HCT116 (cell line): ENCODE data around the gene SLBP. TPM values are rescaled to one million over a fixed set of nuclear protein-coding genes. Genes with fewer than 3 reads are reported as not detected.

Experiments
- ATAC-seq: fragments of 200-7000 bp; cut with Tn5 transposase; 2 replicates; pipeline ENCODE4 v1.9.1; 2020; ENCODE audit warnings: mild to moderate bottlenecking, moderate library complexity
- BruUV-seq: library from RNA; stranded (reverse); fragments of 400-500 nt; replicated peaks from 2 replicates; lab custom pipeline; 2021; lab: Mats Ljungman, UMichigan
- CTCF ChIA-PET: fragments of 300-600 bp; sonication (Branson Sonifier 250); formaldehyde crosslinking; loops from one replicate; lab custom pipeline; 2021; ENCODE audit warnings: antibody characterized with exemption; lab: Charles Lee
- POLR2A ChIA-PET: fragments of 300-600, 350-600 bp; sonication (Branson Sonifier 250); formaldehyde crosslinking; loops from one replicate; lab custom pipeline; 2021; ENCODE audit warnings: antibody characterized with exemption; lab: Charles Lee
- RAD21 ChIA-PET, 2 experiments: fragments of 300-600 bp; sonication (Branson Sonifier 250); formaldehyde crosslinking; loops; one replicate each; lab custom pipeline; 2023; ENCODE audit warnings: low total read pairs in 2 of 2; ENCODE audit not compliant: uncharacterized antibody in 2 of 2, unreplicated experiment in 2 of 2, low non-redundant PET in 1 of 2; lab: Charles Lee
- DNase-seq: peaks from one replicate; pipeline ENCODE4 v3.0.0-alpha.2; 2010; ENCODE audit warnings: low read depth, low spot score
- H2AFZ ChIP-seq: fragments of 200-600 bp; shearing (Covaris generic), sonication (generic); 2 replicates; pipeline ENCODE4 v1.6.1; 2017; ENCODE audit warnings: low read depth, mixed run types, mixed read lengths, antibody characterized with exemption, low read length; ENCODE audit not compliant: poor library complexity, severe bottlenecking
- H3K27ac ChIP-seq: 2 replicates; pipeline ENCODE4 v1.5.1; 2012; ENCODE audit warnings: low read depth, low read length
- H3K27me3 ChIP-seq: fragments of 200-600 bp; sonication (generic); 2 replicates; pipeline ENCODE4 v1.6.1; 2016; ENCODE audit warnings: mixed run types, low read length, mixed read lengths; ENCODE audit not compliant: insufficient read depth
- H3K36me3 ChIP-seq, 2 experiments: fragments of 200-500 bp in 1 of 2; fragments of 200-600 bp in 1 of 2; sonication (Bioruptor generic) in 1 of 2; sonication (generic) in 1 of 2; 2 replicates each; pipeline versions ENCODE4 v1.5.1 to v1.6.1; 2014 to 2016; ENCODE audit warnings: low read length in 2 of 2, inconsistent platforms in 1 of 2, mixed read lengths in 1 of 2, mixed run types in 1 of 2; ENCODE audit not compliant: insufficient read depth in 2 of 2, control insufficient read depth in 1 of 2
- H3K4me1 ChIP-seq, 2 experiments: fragments of 200-600 bp in 1 of 2; sonication (generic) in 1 of 2; 2 replicates each; pipeline versions ENCODE4 v1.5.1 to v1.6.1; 2012 to 2017; ENCODE audit warnings: low read length in 2 of 2, inconsistent platforms in 1 of 2, mild to moderate bottlenecking in 1 of 2, mixed read lengths in 1 of 2, mixed run types in 1 of 2, moderate library complexity in 1 of 2; ENCODE audit not compliant: insufficient read depth in 2 of 2, control insufficient read depth in 1 of 2
- H3K4me2 ChIP-seq: fragments of 200-600 bp; sonication (generic); 2 replicates; pipeline ENCODE4 v1.6.1; 2017; ENCODE audit warnings: mixed run types, low read length, mixed read lengths
- H3K4me3 ChIP-seq, 2 experiments: fragments of 200-600 bp in 1 of 2; sonication (generic) in 1 of 2; replicated peaks in 1 of 2; 2 replicates each; pipeline ENCODE4 v1.5.1; 2011 to 2016; ENCODE audit warnings: low read length in 2 of 2, control low read depth in 1 of 2, low read depth in 1 of 2, mild to moderate bottlenecking in 1 of 2, mixed read lengths in 1 of 2, mixed run types in 1 of 2
- H3K79me2 ChIP-seq: fragments of 200-600 bp; sonication (generic); 2 replicates; pipeline ENCODE4 v1.6.1; 2017; ENCODE audit warnings: mild to moderate bottlenecking, mixed run types, low read length, moderate library complexity, mixed read lengths; ENCODE audit not compliant: insufficient read depth
- H3K9ac ChIP-seq: fragments of 200-600 bp; sonication (generic); 2 replicates; pipeline ENCODE4 v1.6.1; 2016; ENCODE audit warnings: low read length, mixed read lengths
- H3K9me2 ChIP-seq: fragments of 200-600 bp; sonication (generic), shearing (Covaris generic); 2 replicates; pipeline ENCODE4 v1.6.1; 2017; ENCODE audit warnings: mixed run types, mild to moderate bottlenecking, moderate library complexity; ENCODE audit not compliant: insufficient read depth
- H3K9me3 ChIP-seq, 2 experiments: fragments of 200-500 bp in 1 of 2; fragments of 200-600 bp in 1 of 2; sonication (Bioruptor generic) in 1 of 2; sonication (generic) in 1 of 2; 2 replicates each; pipeline ENCODE4 v1.6.1; 2014 to 2017; ENCODE audit warnings: low read length in 2 of 2, mixed read lengths in 2 of 2, inconsistent platforms in 1 of 2, low read depth in 1 of 2, mild to moderate bottlenecking in 1 of 2, mixed run types in 1 of 2, moderate library complexity in 1 of 2; ENCODE audit not compliant: control insufficient read depth in 1 of 2, insufficient read depth in 1 of 2
- H4K20me1 ChIP-seq: fragments of 200-600 bp; sonication (generic), shearing (Covaris generic); 2 replicates; pipeline ENCODE4 v1.6.1; 2017; ENCODE audit warnings: mixed run types, mild to moderate bottlenecking, moderate library complexity; ENCODE audit not compliant: insufficient read depth
- CEBPB ChIP-seq: IDR thresholded peaks from 2 replicates; pipeline ENCODE4 v1.6.1; 2012; ENCODE audit warnings: low read depth
- EGR1 ChIP-seq: IDR thresholded peaks from 2 replicates; pipeline ENCODE4 v1.6.1; 2012; ENCODE audit warnings: low read depth
- ELF1 ChIP-seq: IDR thresholded peaks from 2 replicates; pipeline ENCODE4 v1.6.1; 2012; ENCODE audit warnings: low read depth, borderline replicate concordance
- EZH2 ChIP-seq: fragments of 200-600 bp; sonication (generic); IDR thresholded peaks from 2 replicates; pipeline ENCODE4 v1.6.1; 2017; ENCODE audit warnings: antibody characterized with exemption, mixed run types
- FOSL1 ChIP-seq: IDR thresholded peaks from 2 replicates; pipeline ENCODE4 v1.6.1; 2012; ENCODE audit warnings: low read depth
- POLR2AphosphoS5 ChIP-seq: IDR thresholded peaks from 2 replicates; pipeline ENCODE4 v1.6.1; 2011; ENCODE audit warnings: mild to moderate bottlenecking, low read depth, low read length, moderate library complexity
- RAD21 ChIP-seq: IDR thresholded peaks from 2 replicates; pipeline ENCODE4 v1.6.1; 2012; ENCODE audit warnings: low read depth, mild to moderate bottlenecking
- SIN3A ChIP-seq: IDR thresholded peaks from 2 replicates; pipeline ENCODE4 v1.6.1; 2012; ENCODE audit warnings: low read depth
- ZFX ChIP-seq: fragments of 450-650 bp; IDR thresholded peaks from 2 replicates; pipeline ENCODE4 v1.6.1; 2017
- ZNF274 ChIP-seq: fragments of 200-500 bp; sonication (Bioruptor generic); IDR thresholded peaks from 2 replicates; pipeline ENCODE4 v1.6.1; 2014; ENCODE audit warnings: mild to moderate bottlenecking, low read depth, low read length, inconsistent platforms
- intact Hi-C: fragments of 100-400 bp; cut with micrococcal nuclease; formaldehyde crosslinking; loops from 2 replicates; pipeline ENCODE4 v1.10.0; 2022
- total RNA-seq: library from RNA; stranded (reverse); gene quantifications from one replicate; pipeline ENCODE4 v1.2.1, GENCODE V29; 2021; ENCODE audit not compliant: unreplicated experiment
- TF ChIP-seq, protein P1 (sequence below): IDR thresholded peaks from 2 replicates; pipeline ENCODE4 v1.6.1; 2012
- TF ChIP-seq, protein P2 (sequence below): IDR thresholded peaks from 2 replicates; pipeline ENCODE4 v1.6.1; 2012
- TF ChIP-seq, protein P3 (sequence below), 3 experiments: fragments of 200-600 bp in 1 of 3; sonication (generic) in 1 of 3; IDR thresholded peaks in 2 of 3; conservative IDR thresholded peaks in 1 of 3; 2 replicates each; pipeline ENCODE4 v1.5.1; 2012 to 2017; ENCODE audit warnings: low read depth in 2 of 3, low read length in 2 of 3, antibody characterized with exemption in 1 of 3, borderline replicate concordance in 1 of 3, control low read depth in 1 of 3, mild to moderate bottlenecking in 1 of 3, mixed read lengths in 1 of 3, mixed run types in 1 of 3, moderate library complexity in 1 of 3; ENCODE audit not compliant: insufficient read depth in 1 of 3
- TF ChIP-seq, protein P4 (sequence below): IDR thresholded peaks from 2 replicates; pipeline ENCODE4 v1.6.1; 2011; ENCODE audit warnings: mild to moderate bottlenecking, low read length, moderate library complexity; ENCODE audit not compliant: insufficient replicate concordance; ENCODE audit errors: extremely low read depth
- TF ChIP-seq, protein P5 (sequence below): IDR thresholded peaks from 2 replicates; pipeline ENCODE4 v1.6.1; 2012; ENCODE audit warnings: low read depth

Gene SLBP
- total RNA-seq, 1 experiment from 2014 or later: 101 TPM

DNA sequence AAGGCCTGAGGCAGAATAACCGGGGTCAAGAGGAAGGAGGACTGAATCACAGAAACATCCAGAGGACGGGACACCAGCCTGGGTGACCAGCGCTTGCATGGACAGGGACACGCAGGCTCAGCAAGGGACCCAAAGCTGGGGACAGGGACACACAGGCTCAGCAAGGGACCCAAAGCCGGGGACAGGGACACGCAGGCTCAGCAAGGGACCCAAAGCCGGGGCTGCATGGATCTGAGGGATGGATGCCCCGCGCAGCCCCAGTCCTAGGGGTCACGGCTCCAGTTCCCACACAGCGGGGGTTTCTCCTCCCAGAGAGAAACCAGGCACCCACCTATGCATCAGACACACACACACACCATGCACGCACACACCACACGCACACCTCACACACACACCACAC, 60.5 kb downstream of the SLBP start:
- Histone ChIP-seq H3K4me2 (no peak overlapping the region), H3K36me3 (no peaks in the 10 kb centered on the region), H3K9me2 (no peaks in the 10 kb centered on the region), H3K9me3 (no peaks in the 10 kb centered on the region), H3K27ac (no peak overlapping the region), H2AFZ (no peak overlapping the region), H3K79me2 (no peaks in the 10 kb centered on the region), H3K9ac (no peak overlapping the region), H4K20me1 (no peaks in the 10 kb centered on the region), H3K4me3 (no peak overlapping the region), H3K4me1 (no peaks in the 10 kb centered on the region), H3K27me3 (no peaks in the 10 kb centered on the region)
- intact Hi-C loops: no loop called here
- TF ChIP-seq EZH2 (no peak), SIN3A (no peak), POLR2AphosphoS5 (no peak), FOSL1 (no peak), ELF1 (no peak), ZNF274 (no peak), EGR1 (no peak), RAD21 (no peak), ZFX (no peak), CEBPB (no peak)
- TF ChIP-seq, protein P1, sequence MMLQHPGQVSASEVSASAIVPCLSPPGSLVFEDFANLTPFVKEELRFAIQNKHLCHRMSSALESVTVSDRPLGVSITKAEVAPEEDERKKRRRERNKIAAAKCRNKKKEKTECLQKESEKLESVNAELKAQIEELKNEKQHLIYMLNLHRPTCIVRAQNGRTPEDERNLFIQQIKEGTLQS: no peak
- TF ChIP-seq, protein P2, sequence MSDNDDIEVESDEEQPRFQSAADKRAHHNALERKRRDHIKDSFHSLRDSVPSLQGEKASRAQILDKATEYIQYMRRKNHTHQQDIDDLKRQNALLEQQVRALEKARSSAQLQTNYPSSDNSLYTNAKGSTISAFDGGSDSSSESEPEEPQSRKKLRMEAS: no peak
- TF ChIP-seq, protein P3, sequence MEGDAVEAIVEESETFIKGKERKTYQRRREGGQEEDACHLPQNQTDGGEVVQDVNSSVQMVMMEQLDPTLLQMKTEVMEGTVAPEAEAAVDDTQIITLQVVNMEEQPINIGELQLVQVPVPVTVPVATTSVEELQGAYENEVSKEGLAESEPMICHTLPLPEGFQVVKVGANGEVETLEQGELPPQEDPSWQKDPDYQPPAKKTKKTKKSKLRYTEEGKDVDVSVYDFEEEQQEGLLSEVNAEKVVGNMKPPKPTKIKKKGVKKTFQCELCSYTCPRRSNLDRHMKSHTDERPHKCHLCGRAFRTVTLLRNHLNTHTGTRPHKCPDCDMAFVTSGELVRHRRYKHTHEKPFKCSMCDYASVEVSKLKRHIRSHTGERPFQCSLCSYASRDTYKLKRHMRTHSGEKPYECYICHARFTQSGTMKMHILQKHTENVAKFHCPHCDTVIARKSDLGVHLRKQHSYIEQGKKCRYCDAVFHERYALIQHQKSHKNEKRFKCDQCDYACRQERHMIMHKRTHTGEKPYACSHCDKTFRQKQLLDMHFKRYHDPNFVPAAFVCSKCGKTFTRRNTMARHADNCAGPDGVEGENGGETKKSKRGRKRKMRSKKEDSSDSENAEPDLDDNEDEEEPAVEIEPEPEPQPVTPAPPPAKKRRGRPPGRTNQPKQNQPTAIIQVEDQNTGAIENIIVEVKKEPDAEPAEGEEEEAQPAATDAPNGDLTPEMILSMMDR (IDR thresholded peaks at IDR 0.05 in 2 of 3, conservative IDR thresholded peaks at IDR 0.05 in 1 of 3; ENCODE audit: borderline replicate concordance in 1 of 3, insufficient read depth in 1 of 3, low read depth in 2 of 3, low read length in 2 of 3): no peak
- TF ChIP-seq, protein P4, sequence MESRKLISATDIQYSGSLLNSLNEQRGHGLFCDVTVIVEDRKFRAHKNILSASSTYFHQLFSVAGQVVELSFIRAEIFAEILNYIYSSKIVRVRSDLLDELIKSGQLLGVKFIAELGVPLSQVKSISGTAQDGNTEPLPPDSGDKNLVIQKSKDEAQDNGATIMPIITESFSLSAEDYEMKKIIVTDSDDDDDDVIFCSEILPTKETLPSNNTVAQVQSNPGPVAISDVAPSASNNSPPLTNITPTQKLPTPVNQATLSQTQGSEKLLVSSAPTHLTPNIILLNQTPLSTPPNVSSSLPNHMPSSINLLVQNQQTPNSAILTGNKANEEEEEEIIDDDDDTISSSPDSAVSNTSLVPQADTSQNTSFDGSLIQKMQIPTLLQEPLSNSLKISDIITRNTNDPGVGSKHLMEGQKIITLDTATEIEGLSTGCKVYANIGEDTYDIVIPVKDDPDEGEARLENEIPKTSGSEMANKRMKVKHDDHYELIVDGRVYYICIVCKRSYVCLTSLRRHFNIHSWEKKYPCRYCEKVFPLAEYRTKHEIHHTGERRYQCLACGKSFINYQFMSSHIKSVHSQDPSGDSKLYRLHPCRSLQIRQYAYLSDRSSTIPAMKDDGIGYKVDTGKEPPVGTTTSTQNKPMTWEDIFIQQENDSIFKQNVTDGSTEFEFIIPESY: no peak
- TF ChIP-seq, protein P5, sequence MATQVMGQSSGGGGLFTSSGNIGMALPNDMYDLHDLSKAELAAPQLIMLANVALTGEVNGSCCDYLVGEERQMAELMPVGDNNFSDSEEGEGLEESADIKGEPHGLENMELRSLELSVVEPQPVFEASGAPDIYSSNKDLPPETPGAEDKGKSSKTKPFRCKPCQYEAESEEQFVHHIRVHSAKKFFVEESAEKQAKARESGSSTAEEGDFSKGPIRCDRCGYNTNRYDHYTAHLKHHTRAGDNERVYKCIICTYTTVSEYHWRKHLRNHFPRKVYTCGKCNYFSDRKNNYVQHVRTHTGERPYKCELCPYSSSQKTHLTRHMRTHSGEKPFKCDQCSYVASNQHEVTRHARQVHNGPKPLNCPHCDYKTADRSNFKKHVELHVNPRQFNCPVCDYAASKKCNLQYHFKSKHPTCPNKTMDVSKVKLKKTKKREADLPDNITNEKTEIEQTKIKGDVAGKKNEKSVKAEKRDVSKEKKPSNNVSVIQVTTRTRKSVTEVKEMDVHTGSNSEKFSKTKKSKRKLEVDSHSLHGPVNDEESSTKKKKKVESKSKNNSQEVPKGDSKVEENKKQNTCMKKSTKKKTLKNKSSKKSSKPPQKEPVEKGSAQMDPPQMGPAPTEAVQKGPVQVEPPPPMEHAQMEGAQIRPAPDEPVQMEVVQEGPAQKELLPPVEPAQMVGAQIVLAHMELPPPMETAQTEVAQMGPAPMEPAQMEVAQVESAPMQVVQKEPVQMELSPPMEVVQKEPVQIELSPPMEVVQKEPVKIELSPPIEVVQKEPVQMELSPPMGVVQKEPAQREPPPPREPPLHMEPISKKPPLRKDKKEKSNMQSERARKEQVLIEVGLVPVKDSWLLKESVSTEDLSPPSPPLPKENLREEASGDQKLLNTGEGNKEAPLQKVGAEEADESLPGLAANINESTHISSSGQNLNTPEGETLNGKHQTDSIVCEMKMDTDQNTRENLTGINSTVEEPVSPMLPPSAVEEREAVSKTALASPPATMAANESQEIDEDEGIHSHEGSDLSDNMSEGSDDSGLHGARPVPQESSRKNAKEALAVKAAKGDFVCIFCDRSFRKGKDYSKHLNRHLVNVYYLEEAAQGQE: no peak
- ChIA-PET RAD21 (no interaction called here), CTCF (no interaction called here), POLR2A (no interaction called here)
- no peak for DNase-seq
- no TSS peak for BruUV-seq
- ATAC-seq: no peak
